CD4-positive, alpha-beta T cell treated with Interleukin-4 for 1 hour (primary cell): Measurements from ENCODE around the gene HRCT1.
"Not testable (repeated sequence)": the region's sequence is repeated elsewhere in the genome, so short reads cannot be mapped to it uniquely, and the experiment has no call there.

Experiments used
- DNase-seq, 2 donors: peaks; one replicate each; pipeline ENCODE4 v3.0.0-alpha.2; 2020 to 2022

The HRCT1 gene

GRCh38 chr9:35919212-35920008 lies 13.4 kb downstream of the HRCT1 start:
- DNase-seq = no peak

DNA sequence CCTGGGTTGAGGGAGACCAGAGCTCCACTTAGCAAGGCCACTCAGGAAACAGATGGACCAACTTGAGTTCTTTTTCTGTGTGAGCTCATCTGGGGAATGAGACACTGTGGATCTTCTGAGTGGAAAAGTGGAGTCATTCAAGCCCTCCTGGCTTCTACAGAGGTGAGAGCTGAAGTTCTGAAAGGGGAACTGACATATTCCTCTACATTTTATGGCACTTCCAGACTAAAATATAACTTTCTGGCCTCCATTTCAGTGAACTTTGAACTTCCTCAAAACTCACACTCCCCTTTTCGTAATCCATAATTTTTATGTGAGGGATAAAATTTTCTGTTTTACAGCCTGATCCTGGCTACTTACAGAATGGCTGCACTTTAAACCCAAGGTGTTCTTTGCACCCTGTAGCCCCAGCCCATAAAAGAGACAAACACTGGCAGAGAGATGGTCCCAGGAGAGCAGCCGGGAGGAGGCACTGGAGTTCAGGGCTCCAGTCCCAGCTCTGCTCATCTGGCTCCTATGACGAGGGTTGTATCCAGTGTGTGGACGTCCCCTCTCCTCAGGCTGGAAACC lies 14.1 kb downstream of the HRCT1 start:
- DNase-seq = no peak

DNA sequence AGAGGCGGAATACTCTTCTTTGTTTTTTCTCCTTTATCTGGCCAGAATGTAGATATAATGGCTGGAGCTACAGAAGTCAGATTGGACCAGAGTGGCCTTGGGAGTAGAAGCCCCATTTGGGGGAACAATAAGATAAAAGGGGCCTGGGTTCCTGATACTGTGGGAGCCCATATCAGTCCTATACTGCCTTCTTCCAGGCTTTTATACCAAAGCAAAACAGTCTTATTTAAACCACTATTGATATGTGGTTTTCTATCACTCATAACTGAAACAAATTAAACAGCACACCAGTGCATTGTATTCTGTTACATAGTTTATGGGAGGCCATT lies 17.6 kb downstream of the HRCT1 start:
- no peak for DNase-seq

GRCh38 chr9:35923927-35924763 lies 18.1 kb downstream of the HRCT1 start:
- DNase-seq = no peak

GRCh38 chr9:35928591-35929452 lies 22.8 kb downstream of the HRCT1 start:
- no peak for DNase-seq

- DNase-seq = no peak
Observed at GRCh38 chr9:35929453-35929718, 23.4 kb downstream of the HRCT1 start.

DNA sequence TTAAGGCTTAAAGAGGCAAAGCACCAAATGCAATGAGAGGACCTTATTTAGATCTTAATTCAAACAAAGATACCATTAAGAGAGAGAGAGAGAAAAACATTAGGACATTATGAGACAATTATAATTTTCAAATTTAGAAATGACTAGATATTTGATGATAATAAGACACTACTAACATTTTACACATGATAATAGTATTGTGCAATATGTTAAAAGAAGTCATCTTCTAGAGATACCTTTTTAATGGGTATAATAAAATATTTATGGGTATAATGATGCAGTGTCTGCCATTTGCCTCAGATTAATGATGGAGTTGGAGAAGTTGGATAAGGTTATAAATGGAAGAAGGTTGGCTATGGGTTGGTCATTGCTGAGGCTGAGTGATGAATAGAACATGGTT lies 24.5 kb downstream of the HRCT1 start:
- DNase-seq = no peak

DNA sequence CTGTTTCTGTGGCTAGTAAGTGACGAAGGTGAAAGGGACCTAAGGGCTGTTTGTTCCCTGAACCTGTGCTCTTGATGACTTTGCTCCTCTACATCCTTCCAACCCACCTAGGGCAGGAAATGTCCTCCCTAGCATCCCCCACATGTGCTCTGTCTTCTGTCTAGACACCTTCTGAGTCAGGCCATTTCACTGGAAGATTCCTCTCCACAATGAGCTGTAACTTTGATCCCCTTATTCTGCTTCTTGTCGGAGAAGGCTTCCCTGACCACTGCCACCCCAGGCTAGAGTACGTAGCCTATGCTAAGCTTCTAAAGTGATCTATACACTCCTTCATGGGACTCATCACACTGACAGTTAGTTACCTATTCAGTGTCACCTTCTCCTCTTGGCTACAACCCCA lies 25.0 kb downstream of the HRCT1 start:
- no peak for DNase-seq

DNA sequence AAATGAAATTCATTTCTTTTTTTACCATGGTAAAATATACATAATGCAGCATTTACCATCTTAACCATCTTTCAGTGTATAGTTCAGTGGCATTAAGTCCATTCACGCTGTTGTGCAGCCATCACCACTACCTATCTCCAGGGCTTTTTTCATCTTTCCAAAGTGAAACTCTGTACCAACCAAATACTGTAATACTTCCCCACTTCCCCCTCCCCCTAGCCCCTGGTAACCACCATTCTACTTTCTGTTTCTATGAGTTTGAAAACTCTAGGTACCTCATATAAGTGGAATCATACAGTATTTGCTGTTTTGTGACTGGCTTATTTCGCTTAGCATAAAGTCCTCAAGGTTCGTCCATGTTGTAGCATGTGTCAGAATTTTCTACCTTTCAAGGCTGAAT lies 26.7 kb downstream of the HRCT1 start:
- peak in 1 of 2 donors; percentile 30 for DNase-seq

DNA sequence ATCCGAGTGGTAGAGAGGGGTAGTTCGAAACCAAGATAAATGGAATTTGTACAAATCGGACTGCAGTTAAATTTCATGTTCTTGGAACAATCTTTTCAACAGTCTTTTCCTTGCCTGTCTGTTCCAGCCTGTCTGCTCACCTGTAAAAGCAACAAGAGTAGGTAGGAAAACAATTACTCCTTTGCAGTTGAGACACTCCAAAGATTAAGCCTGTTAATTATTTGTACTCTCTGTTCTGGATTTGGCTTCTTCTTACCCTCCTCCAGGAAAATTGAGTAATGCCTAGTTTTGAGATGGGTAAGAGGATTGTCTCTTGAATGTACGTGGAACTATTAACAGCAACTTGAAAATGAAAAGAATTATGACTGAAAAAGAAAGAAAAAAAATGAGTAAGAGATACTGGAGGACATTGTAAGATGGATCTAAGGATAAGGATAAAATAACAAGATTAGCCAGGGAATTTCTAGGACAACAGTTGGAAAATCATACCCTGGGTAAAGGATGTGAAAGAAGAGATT lies 27.6 kb downstream of the HRCT1 start:
- no peak for DNase-seq

DNA sequence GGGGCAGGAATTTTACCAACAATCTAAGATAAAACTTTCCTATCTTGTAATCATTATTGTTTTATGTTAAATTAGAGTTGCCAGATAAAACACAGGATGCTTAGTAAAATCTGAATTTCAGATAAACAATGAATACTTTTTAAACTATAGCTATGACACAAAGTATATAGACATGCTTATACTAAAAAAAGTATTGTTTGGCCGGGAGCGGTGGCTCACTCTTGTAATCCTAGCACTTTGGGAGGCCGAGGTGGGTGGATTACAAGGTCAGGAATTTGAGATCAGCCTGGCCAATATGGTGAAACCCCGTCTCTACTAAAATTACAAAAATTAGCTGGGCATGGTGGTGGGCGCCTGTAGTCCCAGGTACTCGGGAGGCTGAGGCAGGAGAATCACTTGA lies 28.1 kb downstream of the HRCT1 start:
- DNase-seq = not testable (repeated sequence)

GRCh38 chr9:35935261-35935660 lies 29.3 kb downstream of the HRCT1 start:
- no peak for DNase-seq

- DNase-seq = no peak
Observed at GRCh38 chr9:35935755-35936509, 29.9 kb downstream of the HRCT1 start.

DNA sequence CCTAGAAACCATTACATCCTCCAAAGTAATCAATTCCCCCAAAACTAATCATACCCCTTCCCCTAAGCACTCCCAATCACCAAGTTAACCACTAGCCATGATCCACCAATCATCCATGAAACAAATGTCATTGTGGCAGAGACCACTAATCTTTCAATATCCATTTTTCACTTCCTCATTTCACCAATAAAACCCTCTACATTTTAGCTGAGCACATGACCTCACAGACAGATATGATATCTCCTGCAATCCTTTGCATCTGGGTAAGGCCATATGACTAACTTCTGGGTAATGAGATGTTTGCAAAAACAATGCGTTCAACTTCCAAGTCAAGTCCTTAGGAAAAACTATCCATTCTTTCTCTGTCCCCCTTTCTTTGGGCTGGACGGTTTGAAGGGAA lies 31.2 kb downstream of the HRCT1 start:
- no peak for DNase-seq

DNA sequence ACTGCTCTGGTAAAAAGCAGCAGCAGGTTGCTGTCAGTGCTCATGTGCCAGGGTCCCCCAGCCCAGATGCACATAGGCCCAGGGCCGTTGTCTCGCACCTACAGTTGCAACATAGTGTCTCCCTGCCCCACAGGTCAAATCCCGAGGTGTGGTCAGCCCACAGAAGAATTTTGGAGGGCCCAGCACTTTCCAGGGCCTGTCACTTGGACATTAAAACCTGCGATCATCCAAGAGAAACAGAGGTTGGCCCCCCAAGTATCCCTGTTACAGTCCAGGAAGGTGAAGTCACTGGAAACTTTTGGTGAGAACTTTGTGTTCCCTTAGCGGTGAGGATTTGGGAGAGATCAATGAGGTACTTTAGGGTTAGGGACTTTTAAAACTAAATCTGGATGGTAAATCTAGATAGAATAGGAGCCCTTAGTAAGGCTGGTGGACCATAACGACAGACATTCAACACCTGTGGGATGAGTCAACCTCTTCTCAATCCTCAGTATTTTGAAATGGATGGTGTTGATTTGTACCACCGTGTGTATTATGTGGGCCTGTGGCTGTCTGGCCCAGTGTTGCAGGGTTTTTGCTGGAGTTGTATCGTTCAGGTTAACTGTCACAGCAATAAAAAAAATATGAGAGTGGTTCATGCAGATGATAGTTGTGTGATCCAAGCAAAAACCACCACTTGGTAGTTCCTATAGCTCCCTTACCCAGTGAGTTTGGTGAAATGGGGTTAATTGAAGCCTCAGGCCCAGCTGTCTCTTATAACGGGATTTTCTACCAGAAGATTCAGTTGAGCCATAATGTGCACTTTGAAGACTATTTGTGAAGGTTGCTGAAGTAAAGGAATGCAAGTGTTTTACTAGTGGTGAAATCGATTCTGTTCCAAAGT lies 32.7 kb downstream of the HRCT1 start:
- DNase-seq = no peak

DNA sequence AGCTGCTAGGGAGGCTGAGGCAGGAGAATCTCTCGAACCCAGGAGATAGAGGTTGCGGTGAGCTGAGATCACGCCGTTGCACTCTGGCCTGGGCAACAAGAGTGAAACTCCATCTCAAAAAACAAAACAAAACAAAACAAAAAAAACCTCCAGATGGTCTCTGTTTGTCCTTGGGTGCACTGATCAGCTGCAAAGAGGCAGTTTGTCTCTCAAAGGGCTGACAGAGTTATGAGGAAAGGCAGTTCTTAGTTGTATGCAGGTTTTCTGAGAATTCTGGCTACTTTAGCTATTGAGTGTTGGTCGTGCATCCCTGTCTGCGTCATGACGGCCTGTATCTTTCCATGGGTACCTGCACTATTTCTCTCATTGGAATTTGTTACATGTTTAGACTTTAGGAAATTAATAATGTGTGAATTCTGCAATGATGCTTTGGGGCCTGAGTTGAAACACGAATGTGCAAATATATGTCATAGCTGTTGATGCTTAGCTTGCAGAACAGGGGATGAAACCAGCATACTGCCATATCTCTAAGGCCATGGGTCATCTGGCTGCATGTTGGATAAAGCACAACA lies 33.8 kb downstream of the HRCT1 start:
- no peak for DNase-seq

DNA sequence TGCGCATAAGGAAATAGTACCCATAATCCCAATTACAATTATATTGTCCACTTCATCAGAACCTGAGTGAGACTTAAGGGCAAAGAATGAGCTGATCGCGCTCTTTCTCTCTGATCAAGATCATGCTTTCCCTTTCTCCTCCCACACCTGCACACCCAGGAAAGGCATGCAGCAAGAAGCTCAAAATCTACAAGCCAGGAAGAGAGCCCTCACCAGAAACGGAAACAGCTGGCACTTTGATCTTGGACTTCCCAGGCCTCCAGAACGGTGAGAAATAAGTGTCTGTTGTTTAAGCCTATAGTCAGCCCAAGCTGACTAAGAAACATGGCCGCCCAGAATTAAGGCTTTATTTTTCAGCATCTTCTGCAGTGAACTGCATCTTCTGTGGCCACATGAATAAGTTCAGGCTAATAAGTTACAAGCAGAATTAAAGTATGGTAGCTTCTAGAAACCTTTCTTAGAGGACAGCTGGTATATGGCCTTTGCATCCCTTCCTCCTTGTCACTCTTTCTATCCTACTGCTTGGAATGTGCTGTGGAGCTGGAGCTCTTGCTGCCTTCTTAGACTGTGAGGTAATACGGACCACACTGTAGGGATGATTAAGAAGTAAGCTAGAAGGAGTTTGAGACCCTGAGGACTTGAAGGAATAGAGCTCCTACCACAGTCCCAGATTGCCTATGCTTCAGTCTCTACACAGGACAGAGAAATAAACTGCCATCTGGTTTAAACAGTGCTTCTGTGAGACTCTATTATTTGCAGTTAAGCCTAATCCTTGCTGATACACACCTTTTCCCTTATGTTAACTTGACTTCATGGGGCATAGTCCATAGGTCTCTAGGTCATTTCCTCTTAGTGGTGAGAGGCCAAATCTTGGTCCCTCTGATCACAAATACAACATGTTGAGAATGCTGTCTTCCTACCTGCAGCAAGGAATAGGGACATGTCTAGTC lies 34.7 kb downstream of the HRCT1 start:
- DNase-seq = peak; percentile 16 to 63

DNA sequence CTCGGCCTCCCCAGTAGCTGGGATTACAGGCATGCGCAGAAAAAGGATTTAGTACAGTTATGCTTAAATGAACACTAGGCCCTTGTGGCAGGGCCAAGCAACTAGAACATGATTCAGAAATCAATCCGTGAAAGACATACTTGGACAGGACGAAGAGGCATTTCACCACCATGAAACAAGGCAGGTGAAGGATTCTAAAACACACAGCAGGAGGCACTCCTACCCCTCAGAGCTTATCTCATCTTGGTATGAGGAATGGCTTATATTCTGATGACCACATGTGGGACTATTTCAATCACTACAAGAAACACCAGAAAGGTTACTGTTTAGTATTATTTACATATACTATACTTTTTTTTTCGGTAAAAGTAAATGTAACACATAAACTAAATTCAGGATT lies 36.3 kb downstream of the HRCT1 start:
- no peak for DNase-seq

DNA sequence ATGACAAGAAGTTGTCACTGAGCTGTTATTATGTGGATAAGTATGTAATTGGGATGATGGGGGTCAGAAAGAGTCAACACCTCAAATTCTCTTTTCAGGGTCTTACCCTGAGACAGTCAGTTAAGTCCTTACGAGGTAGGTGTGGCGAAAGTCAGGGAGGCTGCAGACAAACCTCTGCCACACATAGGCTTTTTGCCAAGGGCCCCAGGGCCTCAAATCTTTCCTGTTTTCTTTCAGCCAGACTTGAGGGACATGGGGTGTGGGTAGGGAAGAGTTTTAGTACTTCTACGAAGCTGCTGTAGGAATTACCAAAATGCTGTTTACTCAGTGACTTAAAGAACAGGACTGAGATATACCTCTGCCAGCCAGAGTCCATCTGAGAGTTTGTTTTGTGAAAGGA lies 38.2 kb downstream of the HRCT1 start:
- no peak for DNase-seq

GRCh38 chr9:35944841-35945240 lies 38.8 kb downstream of the HRCT1 start:
- DNase-seq = no peak
